Measurements from ENCODE around the gene NUDT5.
"Not testable (repeated sequence)": the region's sequence is repeated elsewhere in the genome, so short reads cannot be mapped to it uniquely, and the experiment has no call there.

The NUDT5 gene

GRCh38 chr10:12179606-12180170 is 16.0 kb downstream of the NUDT5 start:
- no peak for TF ChIP-seq JUND (IDR thresholded peaks at IDR 0.05; ENCODE audit: low read depth)
- in situ Hi-C loops (cut with HindIII; ENCODE audit: low pct_unique_long_range_greater_than_20kb, low sequenced_read_pairs) = no loop called here
- no peak for DNase-seq (ENCODE audit: low read depth in 1 of 2, low spot score in 1 of 2)

GRCh38 chr10:12177642-12178041 is 18.0 kb downstream of the NUDT5 start:
- in situ Hi-C loops (cut with HindIII; ENCODE audit: low pct_unique_long_range_greater_than_20kb, low sequenced_read_pairs) = no loop called here
- TF ChIP-seq JUND (IDR thresholded peaks at IDR 0.05; ENCODE audit: low read depth) = no peak
- DNase-seq (ENCODE audit: low read depth in 1 of 2, low spot score in 1 of 2) = no peak

GRCh38 chr10:12171512-12171911 is 24.2 kb downstream of the NUDT5 start:
- DNase-seq (ENCODE audit: low read depth in 1 of 2, low spot score in 1 of 2); in situ Hi-C loops (cut with HindIII; ENCODE audit: low pct_unique_long_range_greater_than_20kb, low sequenced_read_pairs): not testable (repeated sequence)

- in situ Hi-C loops (cut with HindIII; ENCODE audit: low pct_unique_long_range_greater_than_20kb, low sequenced_read_pairs) = no loop called here
- no peak for DNase-seq (ENCODE audit: low read depth in 1 of 2, low spot score in 1 of 2)
- no peak for TF ChIP-seq JUND (IDR thresholded peaks at IDR 0.05; ENCODE audit: low read depth)
Observed at GRCh38 chr10:12165999-12166775, 29.5 kb downstream of the NUDT5 start.

- TF ChIP-seq JUND (IDR thresholded peaks at IDR 0.05; ENCODE audit: low read depth) = no peak
- in situ Hi-C loops (cut with HindIII; ENCODE audit: low pct_unique_long_range_greater_than_20kb, low sequenced_read_pairs) = no loop called here
- DNase-seq (ENCODE audit: low read depth in 1 of 2, low spot score in 1 of 2) = no peak
Observed at GRCh38 chr10:12165036-12165435, 30.7 kb downstream of the NUDT5 start.

- in situ Hi-C loops (cut with HindIII; ENCODE audit: low pct_unique_long_range_greater_than_20kb, low sequenced_read_pairs) = no loop called here
- no peak for TF ChIP-seq JUND (IDR thresholded peaks at IDR 0.05; ENCODE audit: low read depth)
- DNase-seq (ENCODE audit: low read depth in 1 of 2, low spot score in 1 of 2) = no peak
Observed at GRCh38 chr10:12164085-12164484, 31.6 kb downstream of the NUDT5 start.

- in situ Hi-C loops (cut with HindIII; ENCODE audit: low pct_unique_long_range_greater_than_20kb, low sequenced_read_pairs) = no loop called here
- no peak for TF ChIP-seq JUND (IDR thresholded peaks at IDR 0.05; ENCODE audit: low read depth)
- DNase-seq (ENCODE audit: low read depth in 1 of 2, low spot score in 1 of 2) = no peak
Observed at GRCh38 chr10:12162927-12163326, 32.8 kb downstream of the NUDT5 start.

- in situ Hi-C loops (cut with HindIII; ENCODE audit: low pct_unique_long_range_greater_than_20kb, low sequenced_read_pairs) = no loop called here
- DNase-seq (ENCODE audit: low read depth in 1 of 2, low spot score in 1 of 2) = no peak
- TF ChIP-seq JUND (IDR thresholded peaks at IDR 0.05; ENCODE audit: low read depth) = no peak
Observed at GRCh38 chr10:12160664-12161063, 35.0 kb downstream of the NUDT5 start.

- no peak for DNase-seq (ENCODE audit: low read depth in 1 of 2, low spot score in 1 of 2)
- no peak for TF ChIP-seq JUND (IDR thresholded peaks at IDR 0.05; ENCODE audit: low read depth)
- in situ Hi-C loops (cut with HindIII; ENCODE audit: low pct_unique_long_range_greater_than_20kb, low sequenced_read_pairs) = no loop called here
Observed at GRCh38 chr10:12158111-12158510, 37.6 kb downstream of the NUDT5 start.

- no peak for TF ChIP-seq JUND (IDR thresholded peaks at IDR 0.05; ENCODE audit: low read depth)
- DNase-seq (ENCODE audit: low read depth in 1 of 2, low spot score in 1 of 2) = no peak
- in situ Hi-C loops (cut with HindIII; ENCODE audit: low pct_unique_long_range_greater_than_20kb, low sequenced_read_pairs) = no loop called here
Observed at GRCh38 chr10:12156367-12157123, 39.1 kb downstream of the NUDT5 start.

GRCh38 chr10:12154516-12154915 is 41.2 kb downstream of the NUDT5 start:
- in situ Hi-C loops (cut with HindIII; ENCODE audit: low pct_unique_long_range_greater_than_20kb, low sequenced_read_pairs) = no loop called here
- TF ChIP-seq JUND (IDR thresholded peaks at IDR 0.05; ENCODE audit: low read depth) = no peak
- no peak for DNase-seq (ENCODE audit: low read depth in 1 of 2, low spot score in 1 of 2)

- in situ Hi-C loops (cut with HindIII; ENCODE audit: low pct_unique_long_range_greater_than_20kb, low sequenced_read_pairs) = no loop called here
- TF ChIP-seq JUND (IDR thresholded peaks at IDR 0.05; ENCODE audit: low read depth) = no peak
- peak in 1 of 2 experiments; percentile 82 for DNase-seq (ENCODE audit: low read depth in 1 of 2, low spot score in 1 of 2)
Observed at GRCh38 chr10:12150163-12150562, 45.5 kb downstream of the NUDT5 start.

- no peak for TF ChIP-seq JUND (IDR thresholded peaks at IDR 0.05; ENCODE audit: low read depth)
- in situ Hi-C loops (cut with HindIII; ENCODE audit: low pct_unique_long_range_greater_than_20kb, low sequenced_read_pairs) = no loop called here
- no peak for DNase-seq (ENCODE audit: low read depth in 1 of 2, low spot score in 1 of 2)
Observed at GRCh38 chr10:12144538-12144937, 51.2 kb downstream of the NUDT5 start.
